GM19043 (cell line): ENCODE results near the gene POU2AF2.

Experiments
- ATAC-seq: cut with Tn5 transposase; IDR thresholded peaks from one replicate; pipeline ENCODE4 v1.9.1; 2021; ENCODE audit warnings: low read depth; ENCODE audit not compliant: unreplicated experiment

Gene POU2AF2

GRCh38 chr11:111327908-111328624 lies 82.5 kb downstream of the POU2AF2 start:
- ATAC-seq, result no peak

- ATAC-seq, result no peak
Measured at GRCh38 chr11:111329306-111330204, 84.0 kb downstream of the POU2AF2 start.

- ATAC-seq, result no peak
Measured at GRCh38 chr11:111330234-111330893, 84.8 kb downstream of the POU2AF2 start.

DNA sequence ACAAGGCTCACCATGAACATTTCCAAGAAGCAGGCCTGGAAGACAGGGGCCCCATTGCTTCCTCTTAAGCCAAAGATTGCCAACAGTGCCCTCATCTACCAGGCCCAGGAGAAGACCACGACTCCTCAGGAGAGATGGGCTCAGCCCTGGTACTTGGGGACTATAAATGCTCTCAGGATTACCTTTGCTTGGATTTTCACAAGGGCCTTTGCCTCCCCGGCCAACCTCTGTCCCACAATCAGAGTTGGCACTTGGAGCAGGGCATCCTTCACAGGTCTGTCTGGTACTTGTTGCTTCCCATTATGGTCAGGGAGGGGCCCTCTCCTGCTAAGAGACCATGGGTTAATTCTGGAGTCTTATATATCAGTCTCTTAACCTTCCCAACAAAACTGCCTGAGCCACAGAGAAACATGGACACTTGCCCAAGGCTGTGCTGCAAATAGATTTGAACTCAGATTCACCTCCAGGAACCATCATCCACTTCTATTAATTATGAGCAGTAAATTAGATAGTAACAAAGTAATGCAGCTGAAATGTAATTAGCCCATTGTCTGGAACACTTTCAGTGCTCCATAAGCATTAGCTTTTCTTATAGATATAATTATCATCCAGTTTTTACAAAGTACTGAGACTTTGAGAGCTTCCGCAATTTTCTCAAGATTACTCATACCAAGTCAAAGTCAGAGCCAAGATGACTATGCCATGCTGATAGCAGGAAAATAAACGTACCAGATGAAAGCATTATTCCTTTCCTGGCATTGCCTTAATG lies 86.4 kb downstream of the POU2AF2 start:
- no peak for ATAC-seq

DNA sequence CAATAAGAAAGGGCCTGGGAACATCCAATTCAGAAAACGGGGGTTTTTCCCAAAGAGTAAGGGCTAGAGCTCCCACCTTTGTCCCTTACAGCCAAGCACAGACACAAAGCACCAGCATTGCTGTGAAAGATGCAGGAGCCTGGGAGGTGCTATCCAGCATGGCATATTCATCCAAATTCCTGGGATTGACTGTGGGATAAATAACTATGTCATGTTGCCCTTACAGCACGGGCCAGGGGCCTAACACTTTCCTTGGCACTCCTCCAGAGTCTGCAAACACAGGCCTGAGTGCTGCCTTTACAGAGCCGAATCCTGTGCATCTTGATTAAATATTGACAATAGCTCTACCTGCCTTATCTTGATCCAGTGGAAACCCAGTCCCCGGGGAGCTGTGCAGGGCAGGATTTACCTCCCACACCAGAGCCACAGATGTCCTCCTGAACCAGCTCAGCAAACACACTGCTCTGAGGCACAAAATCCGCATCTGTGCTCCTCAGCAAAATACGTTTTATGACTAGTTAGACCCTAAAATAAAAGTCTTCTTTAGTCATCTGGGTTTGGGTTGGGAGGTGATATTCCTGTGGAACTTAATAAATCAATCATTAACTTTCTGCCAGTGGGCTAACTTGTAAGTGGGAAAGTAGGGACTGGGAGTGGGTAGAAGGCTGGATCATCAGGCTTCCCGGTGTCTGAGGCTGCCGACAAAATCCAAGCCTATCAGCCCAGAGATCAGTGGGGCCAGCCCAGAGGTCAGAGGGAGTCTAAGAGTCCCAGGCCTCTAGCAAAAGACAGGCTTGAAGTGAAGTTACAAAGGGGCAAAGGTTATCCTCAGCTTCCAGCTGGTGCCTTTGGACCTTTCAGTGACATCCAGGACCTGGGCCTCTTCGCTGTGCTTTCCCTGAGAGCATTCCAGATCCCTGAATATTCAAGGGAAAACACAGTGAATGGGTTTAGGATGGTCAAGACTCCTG lies 89.3 kb downstream of the POU2AF2 start:
- no peak for ATAC-seq

GRCh38 chr11:111335549-111335948 lies 90.0 kb downstream of the POU2AF2 start:
- ATAC-seq, result no peak
